ENCODE results near the gene SRC. TPM values are rescaled to one million over a fixed set of nuclear protein-coding genes. Genes with fewer than 3 reads are reported as not detected.
A peak's percentile ranks its signal among the peaks of the same experiment; 100 is the strongest.

Gene SRC
- total RNA-seq, 4 donors from 2014 or later = 87.0 to 155 (median 130) TPM

GRCh38 chr20:37330316-37330715 is 15.6 kb upstream of the SRC start:
- no peaks in the 10 kb centered on the region for H3K9me3 ChIP-seq
- H3K4me3 ChIP-seq = no peak overlapping the region
- 90 to 95% methylated on average over 1 to 6 of the region's 6 CpGs for WGBS, 2 donors (ENCODE audit: low coverage in 1 of 2)
- intact Hi-C loops (cut with DNase I; ENCODE audit: low total_unique reads) (no loop called here), in situ Hi-C loops (cut with MboI; ENCODE audit: low pct_ligation_motif_present in 1 of 4, low pct_unique_long_range_greater_than_20kb in 1 of 4, low sequenced_read_pairs in 3 of 4) (no loop called here)
- no peaks in the 10 kb centered on the region for H3K36me3 ChIP-seq
- no peaks in the 10 kb centered on the region for H3K27me3 ChIP-seq
- no peak for DNase-seq
- TF ChIP-seq POLR2AphosphoS5 (IDR thresholded peaks at IDR 0.05) (no peak), POLR2A (IDR thresholded peaks at IDR 0.05) (no peak), EP300 (IDR thresholded peaks at IDR 0.05; ENCODE audit: low read depth) (no peak)
- TF ChIP-seq, protein P1, sequence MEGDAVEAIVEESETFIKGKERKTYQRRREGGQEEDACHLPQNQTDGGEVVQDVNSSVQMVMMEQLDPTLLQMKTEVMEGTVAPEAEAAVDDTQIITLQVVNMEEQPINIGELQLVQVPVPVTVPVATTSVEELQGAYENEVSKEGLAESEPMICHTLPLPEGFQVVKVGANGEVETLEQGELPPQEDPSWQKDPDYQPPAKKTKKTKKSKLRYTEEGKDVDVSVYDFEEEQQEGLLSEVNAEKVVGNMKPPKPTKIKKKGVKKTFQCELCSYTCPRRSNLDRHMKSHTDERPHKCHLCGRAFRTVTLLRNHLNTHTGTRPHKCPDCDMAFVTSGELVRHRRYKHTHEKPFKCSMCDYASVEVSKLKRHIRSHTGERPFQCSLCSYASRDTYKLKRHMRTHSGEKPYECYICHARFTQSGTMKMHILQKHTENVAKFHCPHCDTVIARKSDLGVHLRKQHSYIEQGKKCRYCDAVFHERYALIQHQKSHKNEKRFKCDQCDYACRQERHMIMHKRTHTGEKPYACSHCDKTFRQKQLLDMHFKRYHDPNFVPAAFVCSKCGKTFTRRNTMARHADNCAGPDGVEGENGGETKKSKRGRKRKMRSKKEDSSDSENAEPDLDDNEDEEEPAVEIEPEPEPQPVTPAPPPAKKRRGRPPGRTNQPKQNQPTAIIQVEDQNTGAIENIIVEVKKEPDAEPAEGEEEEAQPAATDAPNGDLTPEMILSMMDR (IDR thresholded peaks at IDR 0.05) = no peak
- peaks cover 18 to 33% (median 20%) of the 10 kb centered on the region in 4 donors for H3K4me1 ChIP-seq
- H3K27ac ChIP-seq = no peak overlapping the region

- 67 to 79% methylated on average over 3 to 11 of the region's 11 CpGs for WGBS, 2 donors (ENCODE audit: low coverage in 1 of 2)
- no peak overlapping the region for H3K4me3 ChIP-seq
- H3K27me3 ChIP-seq = no peaks in the 10 kb centered on the region
- in situ Hi-C loops (cut with MboI; ENCODE audit: low pct_ligation_motif_present in 1 of 4, low pct_unique_long_range_greater_than_20kb in 1 of 4, low sequenced_read_pairs in 3 of 4) (no loop called here), intact Hi-C loops (cut with DNase I; ENCODE audit: low total_unique reads) (no loop called here)
- no peaks in the 10 kb centered on the region for H3K9me3 ChIP-seq
- TF ChIP-seq POLR2A (IDR thresholded peaks at IDR 0.05) (no peak), EP300 (IDR thresholded peaks at IDR 0.05; ENCODE audit: low read depth) (no peak), POLR2AphosphoS5 (IDR thresholded peaks at IDR 0.05) (no peak)
- TF ChIP-seq, protein P1 (IDR thresholded peaks at IDR 0.05) = no peak
- no peak for DNase-seq
- H3K36me3 ChIP-seq = no peaks in the 10 kb centered on the region
- H3K27ac ChIP-seq = peak overlapping the region; percentile 49 to 82 (median 72)
- H3K4me1 ChIP-seq = peaks cover 22 to 39% (median 27%) of the 10 kb centered on the region in 4 donors
These were observed 14.7 kb upstream of the SRC start for GRCh38 chr20:37331060-37331857.

DNA sequence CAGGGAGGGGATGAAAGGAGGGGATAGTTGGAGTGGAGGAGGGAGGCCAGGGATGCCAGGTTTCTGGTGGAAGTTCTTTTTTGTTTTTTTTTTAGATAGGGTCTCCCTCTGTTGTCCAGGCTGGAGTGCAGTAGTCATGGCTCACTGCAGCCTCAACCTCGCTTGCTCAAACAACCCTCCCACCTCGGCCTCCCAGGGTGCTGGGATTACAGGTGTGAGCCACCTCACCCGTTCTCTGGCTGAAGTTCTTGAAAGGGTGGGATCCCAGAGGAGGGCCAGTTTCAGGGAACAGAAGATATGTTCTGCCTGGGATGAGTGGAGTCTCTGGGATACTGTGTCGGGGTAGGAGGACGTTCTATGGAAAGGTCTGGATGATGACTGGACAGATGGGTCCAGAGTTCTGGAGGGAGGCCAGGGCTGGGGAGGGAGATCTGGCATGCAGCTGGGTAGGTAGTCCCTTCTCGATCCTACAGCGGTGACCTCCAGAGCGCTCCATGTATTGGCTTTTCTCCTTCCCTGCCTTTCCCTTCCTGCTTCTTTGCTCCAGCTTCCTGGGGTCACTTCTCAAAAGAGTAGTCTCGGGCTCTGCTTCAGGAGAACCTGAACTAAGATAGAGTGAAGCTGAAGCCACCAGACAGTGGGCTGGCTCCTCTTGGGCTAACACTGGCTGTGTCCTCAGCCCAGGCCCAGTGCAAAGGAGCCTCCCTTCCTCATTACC is 12.7 kb upstream of the SRC start:
- DNase-seq = no peak
- Histone ChIP-seq H3K27ac (peak overlapping the region in 2 of 4 donors; percentile 49 to 79), H3K9me3 (no peaks in the 10 kb centered on the region), H3K27me3 (no peaks in the 10 kb centered on the region), H3K4me1 (peaks cover 17 to 38% (median 26%) of the 10 kb centered on the region in 4 donors), H3K4me3 (no peak overlapping the region), H3K36me3 (no peaks in the 10 kb centered on the region)
- intact Hi-C loops (cut with DNase I; ENCODE audit: low total_unique reads) (no loop called here), in situ Hi-C loops (cut with MboI; ENCODE audit: low pct_ligation_motif_present in 1 of 4, low pct_unique_long_range_greater_than_20kb in 1 of 4, low sequenced_read_pairs in 3 of 4) (no loop called here)
- TF ChIP-seq EP300 (IDR thresholded peaks at IDR 0.05; ENCODE audit: low read depth) (no peak), POLR2A (IDR thresholded peaks at IDR 0.05) (no peak), POLR2AphosphoS5 (IDR thresholded peaks at IDR 0.05) (no peak)
- TF ChIP-seq, protein P1 (IDR thresholded peaks at IDR 0.05) = no peak
- WGBS, 2 donors (ENCODE audit: low coverage in 1 of 2) = 94 to 100% methylated on average over 2 to 9 of the region's 9 CpGs

GRCh38 chr20:37333848-37334318 is 12.1 kb upstream of the SRC start:
- Histone ChIP-seq H3K4me1 (peaks cover 14 to 32% (median 23%) of the 10 kb centered on the region in 4 donors), H3K4me3 (no peak overlapping the region), H3K27ac (no peak overlapping the region), H3K27me3 (no peaks in the 10 kb centered on the region), H3K36me3 (no peaks in the 10 kb centered on the region), H3K9me3 (no peaks in the 10 kb centered on the region)
- no peak for TF ChIP-seq POLR2AphosphoS5 (IDR thresholded peaks at IDR 0.05)
- TF ChIP-seq, protein P1 (IDR thresholded peaks at IDR 0.05) = no peak
- no peak for TF ChIP-seq POLR2A (IDR thresholded peaks at IDR 0.05)
- TF ChIP-seq EP300 (IDR thresholded peaks at IDR 0.05; ENCODE audit: low read depth) = no peak
- WGBS, 2 donors (ENCODE audit: low coverage in 1 of 2) = 79% methylated on average over 16 of the region's 16 CpGs; no CpG with 5 or more reads in 1 of the 2 donors
- intact Hi-C loops (cut with DNase I; ENCODE audit: low total_unique reads) (no loop called here), in situ Hi-C loops (cut with MboI; ENCODE audit: low pct_ligation_motif_present in 1 of 4, low pct_unique_long_range_greater_than_20kb in 1 of 4, low sequenced_read_pairs in 3 of 4) (no loop called here)
- no peak for DNase-seq
